Ishikawa (cell line): ENCODE measurements around the gene USP20.

Experiments
- CEBPB ChIP-seq: IDR thresholded peaks from 2 replicates; pipeline ENCODE4 v1.6.1; 2012
- CREB1 ChIP-seq: IDR thresholded peaks from 2 replicates; pipeline ENCODE4 v1.6.1; 2012; ENCODE audit warnings: low read depth
- FOXM1 ChIP-seq: IDR thresholded peaks from 2 replicates; pipeline ENCODE4 v1.6.1; 2012; ENCODE audit warnings: low read depth, borderline replicate concordance
- MAX ChIP-seq: IDR thresholded peaks from 2 replicates; pipeline ENCODE4 v1.6.1; 2012
- NFIC ChIP-seq: IDR thresholded peaks from 2 replicates; pipeline ENCODE4 v1.6.1; 2012
- RAD21 ChIP-seq: IDR thresholded peaks from 2 replicates; pipeline ENCODE4 v1.6.1; 2012; ENCODE audit warnings: low read depth
- TAF1 ChIP-seq: IDR thresholded peaks from 2 replicates; pipeline ENCODE4 v1.6.1; 2012; ENCODE audit warnings: low read depth, mild to moderate bottlenecking
- TEAD4 ChIP-seq: IDR thresholded peaks from 2 replicates; pipeline ENCODE4 v1.6.1; 2012
- YY1 ChIP-seq: IDR thresholded peaks from 2 replicates; pipeline ENCODE4 v1.6.1; 2012; ENCODE audit warnings: low read depth
- ZBTB7A ChIP-seq: IDR thresholded peaks from 2 replicates; pipeline ENCODE4 v1.6.1; 2012; ENCODE audit warnings: low read depth

GRCh38 chr9:129923589-129923988 lies 88.3 kb downstream of the USP20 start:
- TF ChIP-seq YY1 (no peak), MAX (no peak), RAD21 (no peak), CEBPB (no peak), NFIC (no peak), TEAD4 (no peak), ZBTB7A (no peak), TAF1 (no peak), FOXM1 (no peak), CREB1 (no peak)
